GM12878 (cell line): Measurements from ENCODE around the gene TECTA.

Experiments used
- MTA3 ChIP-seq: IDR thresholded peaks from 2 replicates; pipeline ENCODE4 v1.6.1; 2012; ENCODE audit warnings: low read length, inconsistent platforms, borderline replicate concordance
- POLR2A ChIP-seq: IDR thresholded peaks from 2 replicates; pipeline ENCODE4 v1.6.1; 2011; ENCODE audit warnings: low read depth, mild to moderate bottlenecking, low read length
- RAD21 ChIP-seq: IDR thresholded peaks from 2 replicates; pipeline ENCODE4 v1.6.1; 2011; ENCODE audit warnings: mild to moderate bottlenecking, low read depth, low read length, moderate library complexity; ENCODE audit not compliant: insufficient read depth
- TF ChIP-seq, protein P1 (sequence below): fragments of 450-650 bp; IDR thresholded peaks from 2 replicates; pipeline ENCODE4 v1.6.1; 2014; ENCODE audit warnings: mild to moderate bottlenecking

DNA sequence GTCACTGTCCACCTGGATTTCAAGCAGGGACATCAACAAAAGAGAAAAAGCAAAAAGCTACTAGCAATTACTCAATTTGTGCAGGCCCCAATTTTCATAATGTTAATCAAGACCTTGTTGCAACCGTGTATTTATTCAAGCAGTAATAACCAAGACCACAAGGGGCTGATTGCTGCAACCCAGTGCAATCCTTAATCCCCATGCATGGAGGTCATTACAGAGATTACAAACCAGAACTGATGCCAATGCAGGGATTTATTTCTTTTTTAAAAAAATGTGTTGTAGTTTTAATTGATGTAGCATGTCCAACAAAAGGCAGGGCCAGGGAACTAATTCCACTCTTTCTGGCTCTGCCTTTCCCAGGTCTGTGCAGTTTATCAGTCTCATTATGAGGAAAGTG is 18.4 kb downstream of the TECTA start:
- TF ChIP-seq MTA3 (no peak), RAD21 (no peak), POLR2A (no peak)
- TF ChIP-seq, protein P1, sequence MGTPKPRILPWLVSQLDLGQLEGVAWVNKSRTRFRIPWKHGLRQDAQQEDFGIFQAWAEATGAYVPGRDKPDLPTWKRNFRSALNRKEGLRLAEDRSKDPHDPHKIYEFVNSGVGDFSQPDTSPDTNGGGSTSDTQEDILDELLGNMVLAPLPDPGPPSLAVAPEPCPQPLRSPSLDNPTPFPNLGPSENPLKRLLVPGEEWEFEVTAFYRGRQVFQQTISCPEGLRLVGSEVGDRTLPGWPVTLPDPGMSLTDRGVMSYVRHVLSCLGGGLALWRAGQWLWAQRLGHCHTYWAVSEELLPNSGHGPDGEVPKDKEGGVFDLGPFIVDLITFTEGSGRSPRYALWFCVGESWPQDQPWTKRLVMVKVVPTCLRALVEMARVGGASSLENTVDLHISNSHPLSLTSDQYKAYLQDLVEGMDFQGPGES, result no peak
